GM12892 (cell line): ENCODE measurements around the gene TTC39A.

Experiments used
- POLR2A ChIP-seq: IDR thresholded peaks from 2 replicates; pipeline ENCODE4 v1.6.1; 2011; ENCODE audit warnings: low read depth, low read length, control low read depth
- POLR2AphosphoS5 ChIP-seq: IDR thresholded peaks from 2 replicates; pipeline ENCODE4 v1.6.1; 2011; ENCODE audit warnings: low read depth, low read length, control low read depth
- TAF1 ChIP-seq: IDR thresholded peaks from 2 replicates; pipeline ENCODE4 v1.6.1; 2011; ENCODE audit warnings: low read depth, mild to moderate bottlenecking, control low read depth, low read length, borderline replicate concordance

GRCh38 chr1:51288578-51288977 lies 41.8 kb downstream of the TTC39A start:
- TF ChIP-seq POLR2AphosphoS5 (no peak), TAF1 (no peak), POLR2A (no peak)
